ENCODE measurements around the gene ATP8A2. TPM values are rescaled to one million over a fixed set of nuclear protein-coding genes. Genes with fewer than 3 reads are reported as not detected.

ATP8A2 gene
- total RNA-seq, 2 experiments from 2014 or later: 0.10 to 0.15 TPM

- ChIA-PET CTCF (interaction anchor here (0.6 kb wide), 1 partner anchor 82 kb away, joined by 3 read pairs; no protein-coding TSS in a partner anchor), POLR2A (no interaction called here)
- Mint-ChIP-seq H3K36me3 (ENCODE audit: low read depth) (no peaks in the 10 kb centered on the region), H3K9me3 (no peaks in the 10 kb centered on the region), H3K27ac (no peak overlapping the region), H3K4me1 (peaks cover 7% of the 10 kb centered on the region), H3K27me3 (peaks cover 5% of the 10 kb centered on the region), H3K4me3 (no peak overlapping the region)
- no peak for DNase-seq
Measured at GRCh38 chr13:25881136-25881926, 509.6 kb downstream of the ATP8A2 start.

- POLR2A ChIA-PET: interaction anchor here (1.0 kb wide), 1 partner anchor 9 kb away, joined by 4 read pairs; no protein-coding TSS in a partner anchor
- Mint-ChIP-seq H3K9me3 (no peaks in the 10 kb centered on the region), H3K4me1 (peaks cover 7% of the 10 kb centered on the region)
Measured at GRCh38 chr13:25881971-25882451, 510.2 kb downstream of the ATP8A2 start.

GRCh38 chr13:25882466-25883357 lies 510.9 kb downstream of the ATP8A2 start:
- H3K4me3 Mint-ChIP-seq: no peak overlapping the region
- CTCF ChIA-PET: no interaction called here
- H3K4me1 Mint-ChIP-seq: peaks cover 7% of the 10 kb centered on the region
- DNase-seq: no peak
- no peaks in the 10 kb centered on the region for H3K9me3 Mint-ChIP-seq
- peaks cover 5% of the 10 kb centered on the region for H3K27me3 Mint-ChIP-seq
- no peak overlapping the region for H3K27ac Mint-ChIP-seq
- POLR2A ChIA-PET: interaction anchor here (0.9 to 1.0 kb wide), 2 partner anchors 10 to 19 kb away, joined by 3 to 4 read pairs; no protein-coding TSS in a partner anchor
- H3K36me3 Mint-ChIP-seq (ENCODE audit: low read depth): no peaks in the 10 kb centered on the region

More at GRCh38 chr13:25881971-25882451, 510.2 kb downstream of the ATP8A2 start:
- CTCF ChIA-PET: interaction anchor here (0.6 kb wide), 1 partner anchor 81 kb away, joined by 3 read pairs; no protein-coding TSS in a partner anchor
- Mint-ChIP-seq H3K36me3 (ENCODE audit: low read depth) (no peaks in the 10 kb centered on the region), H3K27ac (no peak overlapping the region), H3K27me3 (peaks cover 5% of the 10 kb centered on the region), H3K4me3 (no peak overlapping the region)
- no peak for DNase-seq

GRCh38 chr13:25885418-25885817 lies 513.6 kb downstream of the ATP8A2 start:
- no peak overlapping the region for H3K4me3 Mint-ChIP-seq
- CTCF ChIA-PET: no interaction called here
- no peak overlapping the region for H3K27ac Mint-ChIP-seq
- DNase-seq: no peak
- no peaks in the 10 kb centered on the region for H3K36me3 Mint-ChIP-seq (ENCODE audit: low read depth)
- POLR2A ChIA-PET: no interaction called here
- peaks cover 5% of the 10 kb centered on the region for H3K27me3 Mint-ChIP-seq
- H3K4me1 Mint-ChIP-seq: peaks cover 14% of the 10 kb centered on the region
- no peaks in the 10 kb centered on the region for H3K9me3 Mint-ChIP-seq

GRCh38 chr13:25886438-25887214 lies 514.9 kb downstream of the ATP8A2 start:
- H3K27me3 Mint-ChIP-seq: peaks cover 4% of the 10 kb centered on the region
- CTCF ChIA-PET: no interaction called here
- H3K4me1 Mint-ChIP-seq: peaks cover 12% of the 10 kb centered on the region
- POLR2A ChIA-PET: no interaction called here
- no peak overlapping the region for H3K27ac Mint-ChIP-seq
- H3K36me3 Mint-ChIP-seq (ENCODE audit: low read depth): no peaks in the 10 kb centered on the region
- no peak for DNase-seq
- H3K4me3 Mint-ChIP-seq: no peak overlapping the region
- no peaks in the 10 kb centered on the region for H3K9me3 Mint-ChIP-seq

- no peak overlapping the region for H3K4me3 Mint-ChIP-seq
- no peaks in the 10 kb centered on the region for H3K36me3 Mint-ChIP-seq (ENCODE audit: low read depth)
- no peaks in the 10 kb centered on the region for H3K9me3 Mint-ChIP-seq
- DNase-seq: no peak
- H3K4me1 Mint-ChIP-seq: peaks cover 10% of the 10 kb centered on the region
- CTCF ChIA-PET: no interaction called here
- no peak overlapping the region for H3K27ac Mint-ChIP-seq
- peaks cover 4% of the 10 kb centered on the region for H3K27me3 Mint-ChIP-seq
- POLR2A ChIA-PET: no interaction called here
Measured at GRCh38 chr13:25887962-25888655, 516.3 kb downstream of the ATP8A2 start.

- CTCF ChIA-PET: no interaction called here
- no peak overlapping the region for H3K27ac Mint-ChIP-seq
Measured at GRCh38 chr13:25890671-25891212, 519.0 kb downstream of the ATP8A2 start.

GRCh38 chr13:25898991-25899390 lies 527.2 kb downstream of the ATP8A2 start:
- peaks cover 26% of the 10 kb centered on the region for H3K4me1 Mint-ChIP-seq
- H3K27ac Mint-ChIP-seq: no peak overlapping the region
- ChIA-PET POLR2A (no interaction called here), CTCF (no interaction called here)
- H3K9me3 Mint-ChIP-seq: peaks cover 8% of the 10 kb centered on the region
- no peak for DNase-seq
- H3K27me3 Mint-ChIP-seq: peaks cover 32% of the 10 kb centered on the region
- peaks cover 10% of the 10 kb centered on the region for H3K36me3 Mint-ChIP-seq (ENCODE audit: low read depth)
- no peak overlapping the region for H3K4me3 Mint-ChIP-seq

More at GRCh38 chr13:25890671-25891212, 519.0 kb downstream of the ATP8A2 start:
- Mint-ChIP-seq H3K9me3 (no peaks in the 10 kb centered on the region), H3K4me3 (no peak overlapping the region), H3K4me1 (peaks cover 7% of the 10 kb centered on the region), H3K36me3 (ENCODE audit: low read depth) (no peaks in the 10 kb centered on the region), H3K27me3 (peaks cover 4% of the 10 kb centered on the region)
- DNase-seq: no peak
- POLR2A ChIA-PET: interaction anchor here (1.6 kb wide), 1 partner anchor 12 kb away, joined by 5 read pairs; no protein-coding TSS in a partner anchor

- ChIA-PET CTCF (no interaction called here), POLR2A (no interaction called here)
- no peak for DNase-seq
- H3K4me1 Mint-ChIP-seq: peaks cover 26% of the 10 kb centered on the region
- no peak overlapping the region for H3K27ac Mint-ChIP-seq
- H3K9me3 Mint-ChIP-seq: peaks cover 8% of the 10 kb centered on the region
- H3K36me3 Mint-ChIP-seq (ENCODE audit: low read depth): peaks cover 10% of the 10 kb centered on the region
- H3K27me3 Mint-ChIP-seq: peaks cover 32% of the 10 kb centered on the region
- no peak overlapping the region for H3K4me3 Mint-ChIP-seq
Measured at GRCh38 chr13:25899464-25899863, 527.7 kb downstream of the ATP8A2 start.

- POLR2A ChIA-PET: no interaction called here
- H3K27me3 Mint-ChIP-seq: peaks cover 32% of the 10 kb centered on the region
- CTCF ChIA-PET: no interaction called here
- H3K4me1 Mint-ChIP-seq: peaks cover 26% of the 10 kb centered on the region
- no peak overlapping the region for H3K4me3 Mint-ChIP-seq
- peak overlapping the region; percentile 4 for H3K27ac Mint-ChIP-seq
- peaks cover 8% of the 10 kb centered on the region for H3K9me3 Mint-ChIP-seq
- H3K36me3 Mint-ChIP-seq (ENCODE audit: low read depth): peaks cover 10% of the 10 kb centered on the region
- DNase-seq: no peak
Measured at GRCh38 chr13:25899952-25900351, 528.2 kb downstream of the ATP8A2 start.

- DNase-seq: peak; percentile 52
- H3K4me1 Mint-ChIP-seq: peaks cover 26% of the 10 kb centered on the region
- CTCF ChIA-PET: no interaction called here
- H3K9me3 Mint-ChIP-seq: peaks cover 8% of the 10 kb centered on the region
- POLR2A ChIA-PET: interaction anchor here (0.7 to 2.0 kb wide), 5 partner anchors 11 to 79 kb away, joined by 3 to 7 read pairs (median 5); no protein-coding TSS in a partner anchor
- H3K27ac Mint-ChIP-seq: no peak overlapping the region
- peaks cover 7% of the 10 kb centered on the region for H3K36me3 Mint-ChIP-seq (ENCODE audit: low read depth)
- no peak overlapping the region for H3K4me3 Mint-ChIP-seq
- peaks cover 27% of the 10 kb centered on the region for H3K27me3 Mint-ChIP-seq
Measured at GRCh38 chr13:25901460-25902376, 529.9 kb downstream of the ATP8A2 start.
